ENCODE results near the gene AGER.

- TF ChIP-seq CTCF (IDR thresholded peaks at IDR 0.05; ENCODE audit: insufficient read depth, low read length, poor library complexity, severe bottlenecking) (no peak), EZH2phosphoT487 (conservative IDR thresholded peaks at IDR 0.05; ENCODE audit: low read length) (no peak)
These were observed 9.6 kb downstream of the AGER start for GRCh38 chr6:32174416-32174815.

Measured in SU-DHL-6 (cell line).